NCI-H82 treated with DMSO at 0.1 percent for 48 hours (cell line): Measurements from ENCODE around the gene IL10RB.
"Not testable (repeated sequence)": the region's sequence is repeated elsewhere in the genome, so short reads cannot be mapped to it uniquely, and the experiment has no call there.

Experiments
- DNase-seq: peaks from one replicate; lab custom pipeline; 2025; ENCODE audit not compliant: unreplicated experiment; lab: John Stamatoyannopoulos, UW

Gene IL10RB

DNA sequence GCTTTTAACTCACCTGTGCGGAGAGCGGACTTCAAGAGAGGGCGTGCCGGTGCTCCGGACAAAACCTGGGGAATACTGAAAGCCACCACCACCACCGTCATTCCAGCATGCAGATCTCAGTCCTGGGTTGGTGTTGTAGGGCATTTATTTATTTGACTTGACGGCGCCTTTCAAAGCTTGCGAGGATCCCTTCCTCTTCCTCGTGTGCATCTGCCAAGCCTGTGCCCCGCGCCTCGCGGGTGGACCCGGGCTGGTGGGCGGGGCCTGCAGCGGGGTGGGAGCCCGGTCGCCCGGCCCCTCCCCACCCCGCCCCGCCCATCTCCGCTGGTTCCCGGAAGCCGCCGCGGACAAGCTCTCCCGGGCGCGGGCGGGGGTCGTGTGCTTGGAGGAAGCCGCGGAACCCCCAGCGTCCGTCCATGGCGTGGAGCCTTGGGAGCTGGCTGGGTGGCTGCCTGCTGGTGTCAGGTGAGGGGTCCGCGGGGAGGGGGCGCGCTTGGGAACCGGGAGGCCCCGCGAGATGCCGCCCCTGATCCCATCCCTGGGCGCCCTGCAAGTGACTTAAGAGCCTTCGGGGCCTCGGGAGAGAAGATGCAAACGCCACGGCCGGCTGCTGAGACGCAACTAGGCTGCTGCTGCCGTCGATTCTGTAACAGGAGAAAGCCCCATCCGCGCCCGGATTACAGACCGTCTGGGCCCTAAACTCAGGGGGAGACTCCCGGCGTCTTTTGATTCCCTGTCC, at the start of gene IL10RB:
IL10RB (plus strand) TSS at position 318 of the 739 bp plus-strand sequence; CDS start at position 417, 99 bp downstream.
- peak; percentile 42 for DNase-seq

DNA sequence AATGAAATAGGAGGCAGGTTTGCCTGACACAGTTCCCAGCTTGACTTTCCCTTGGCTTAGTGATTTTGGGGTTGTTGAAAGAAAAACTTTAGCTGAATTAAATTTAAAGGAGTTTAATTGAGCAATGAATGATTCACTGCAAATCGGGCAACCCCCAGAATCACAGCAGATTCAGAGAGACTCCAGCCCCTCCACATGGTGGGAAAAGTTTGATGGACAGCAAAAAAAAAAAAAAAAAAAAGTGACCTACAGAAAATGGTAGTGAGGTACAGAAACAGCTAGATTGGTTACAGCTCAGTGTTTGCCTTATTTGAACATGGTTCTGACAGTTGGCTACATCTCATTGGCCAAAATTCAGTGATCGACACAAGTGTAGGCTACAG, 49.0 kb upstream of the IL10RB start:
- no peak for DNase-seq

GRCh38 chr21:33219300-33219699, 46.9 kb upstream of the IL10RB start:
- DNase-seq = no peak

- no peak for DNase-seq
Observed at GRCh38 chr21:33219954-33220353, 46.2 kb upstream of the IL10RB start.

DNA sequence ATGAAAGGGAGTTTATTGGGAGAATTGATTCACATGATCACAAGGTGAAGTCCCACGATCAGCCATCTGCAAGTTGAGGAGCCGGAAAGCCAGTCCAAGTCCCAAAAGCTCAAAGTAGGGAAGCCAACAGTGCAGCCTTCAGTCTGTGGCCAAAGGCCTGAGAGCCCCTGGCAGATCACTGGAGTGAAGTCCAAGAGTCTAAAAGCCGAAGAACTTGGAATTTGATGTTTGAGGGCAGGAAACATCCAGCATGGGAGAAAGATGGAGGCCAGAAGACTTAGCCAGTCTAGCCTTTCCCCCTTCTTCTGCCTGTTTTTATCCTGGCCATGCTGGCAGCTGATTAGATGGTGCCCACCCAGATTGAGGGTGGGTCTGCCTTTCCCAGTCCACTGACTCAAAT, 40.8 kb upstream of the IL10RB start:
- DNase-seq = not testable (repeated sequence)

GRCh38 chr21:33228455-33228854, 37.7 kb upstream of the IL10RB start:
- no peak for DNase-seq

DNA sequence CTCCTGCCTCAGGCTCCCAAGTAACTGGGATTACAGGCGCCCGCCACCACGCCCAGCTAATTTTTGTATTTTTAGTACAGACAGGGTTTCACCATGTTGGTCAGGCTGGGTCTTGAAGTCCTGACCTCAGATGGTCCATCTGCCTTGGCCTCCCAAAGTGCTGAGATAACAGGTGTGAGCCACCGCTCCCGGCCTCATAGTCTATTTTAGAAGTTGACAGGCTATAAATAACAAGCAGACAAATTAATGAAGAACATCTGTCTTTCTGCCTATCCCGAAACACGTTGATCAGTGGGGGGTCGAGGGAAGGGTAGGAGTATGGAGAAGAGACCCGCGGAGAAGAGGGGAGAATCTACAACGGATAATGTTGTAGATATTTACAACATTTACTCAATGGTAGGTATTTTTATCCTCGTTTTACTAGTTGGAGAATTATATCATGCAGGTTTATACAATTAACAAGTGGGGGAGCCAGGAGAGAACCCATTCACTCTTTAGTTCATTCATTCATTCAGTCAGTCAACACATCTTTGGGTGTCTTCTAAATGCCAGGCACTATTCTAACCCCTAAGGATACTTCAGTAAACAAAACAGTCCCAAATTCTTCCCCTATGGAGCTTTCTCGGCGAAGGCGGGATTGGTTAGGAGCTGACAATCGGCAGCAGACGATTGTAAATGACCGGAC, 36.9 kb upstream of the IL10RB start:
- peak; percentile 27 for DNase-seq

GRCh38 chr21:33229784-33230544, 36.2 kb upstream of the IL10RB start, which contains the start of gene IFNAR2:
TSS of gene IFNAR2 (plus strand) at chr21:33229938. CDS start at chr21:33241923, 11,985 bp downstream.
- no peak for DNase-seq

DNA sequence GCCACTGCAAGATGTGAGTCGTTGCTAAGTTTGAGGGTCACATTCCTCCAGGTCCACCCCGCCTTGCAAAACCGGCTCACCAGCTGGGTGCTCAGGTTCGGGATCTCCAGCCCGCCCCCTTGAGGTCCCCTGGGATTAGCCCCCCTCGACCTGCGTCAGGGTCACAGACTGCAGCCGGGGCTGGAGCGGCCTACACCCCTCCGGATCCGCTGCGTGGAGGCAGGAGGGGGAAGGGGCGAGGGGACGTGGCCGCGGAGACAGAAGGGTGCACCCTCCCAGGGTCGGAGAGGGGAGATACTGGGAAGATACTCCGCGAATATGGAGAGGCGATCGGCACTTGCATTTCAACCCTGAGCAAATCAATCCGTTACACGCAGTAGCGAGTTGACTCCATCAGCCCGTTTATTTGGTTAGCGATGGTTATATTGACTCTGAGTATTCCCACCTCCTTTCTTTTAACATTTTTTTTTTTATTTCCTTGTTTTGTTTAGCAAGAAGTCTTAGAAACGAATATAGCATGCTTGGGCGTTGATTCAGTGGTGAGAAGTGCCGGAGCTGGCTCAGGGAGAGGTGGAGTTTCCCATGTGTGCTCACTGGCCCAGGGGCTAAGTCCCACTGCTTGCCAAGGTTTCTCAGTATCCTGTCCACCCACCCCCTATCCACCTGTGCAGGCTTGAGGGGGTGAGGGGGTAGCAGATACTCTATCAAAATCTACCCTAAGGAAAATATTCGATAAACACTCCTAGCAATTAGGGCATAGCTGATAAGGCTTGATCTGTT, 35.4 kb upstream of the IL10RB start:
- no peak for DNase-seq

DNA sequence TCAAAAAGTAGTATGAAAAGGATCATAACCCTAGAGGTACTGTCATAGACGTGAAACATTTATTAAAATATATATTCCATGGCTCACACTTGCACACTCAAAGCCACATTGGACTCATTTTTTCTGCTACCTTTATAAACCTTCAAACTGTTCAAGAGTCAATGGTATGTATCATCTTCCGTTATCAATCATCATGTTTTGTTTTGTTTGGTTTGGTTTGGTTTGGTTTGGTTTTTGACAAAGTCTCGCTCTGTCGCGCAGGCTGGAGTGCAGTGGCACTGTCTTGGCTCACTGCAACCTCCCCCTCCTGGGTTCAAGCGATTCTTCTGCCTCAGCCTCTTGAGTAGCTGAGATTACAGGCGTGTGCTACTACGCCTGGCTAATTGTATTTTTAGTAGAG, 34.6 kb upstream of the IL10RB start:
- DNase-seq = no peak

- DNase-seq = no peak
Observed at GRCh38 chr21:33232291-33233034, 33.7 kb upstream of the IL10RB start.

DNA sequence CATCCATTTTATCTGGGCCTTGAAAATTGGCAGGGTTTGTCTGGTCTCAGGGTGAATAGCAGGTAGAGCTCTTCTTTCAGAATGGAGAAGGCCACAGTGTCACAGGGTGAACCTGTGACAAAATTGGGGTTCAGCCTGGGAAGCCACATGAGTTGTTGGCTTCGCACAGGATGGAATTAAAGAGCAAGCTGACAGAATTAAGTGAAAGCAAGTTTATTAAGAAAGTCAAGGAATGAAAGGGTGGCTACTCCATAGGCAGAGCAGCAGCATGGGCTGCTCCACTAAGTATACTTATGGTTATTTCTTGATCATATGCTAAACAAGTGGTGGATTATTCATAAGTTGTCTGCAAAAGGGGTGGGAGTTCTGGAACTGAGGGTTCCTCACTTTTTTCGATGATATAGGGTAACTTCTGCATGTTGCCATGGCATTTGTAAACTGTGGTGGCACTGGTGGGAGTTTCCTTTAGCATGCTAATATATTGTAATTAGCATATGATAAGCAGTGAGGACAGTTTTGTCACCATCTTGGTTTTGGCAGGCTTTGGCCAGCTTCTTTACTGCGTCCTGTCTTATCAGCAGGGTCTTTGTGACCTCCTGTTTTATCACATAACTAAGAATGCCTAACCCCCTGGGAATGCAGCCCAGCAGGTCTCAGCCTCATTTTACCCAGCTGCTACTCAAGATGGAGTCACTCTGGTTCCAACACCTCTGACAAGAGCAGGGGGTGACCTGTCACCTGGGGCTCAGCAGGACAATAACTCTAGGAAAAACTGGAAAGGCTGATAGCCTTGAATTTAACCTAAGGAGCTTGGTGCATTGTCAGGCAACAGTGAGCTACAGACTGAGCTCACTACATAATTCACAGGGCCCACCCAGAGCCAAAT, 31.3 kb upstream of the IL10RB start:
- DNase-seq = no peak

- no peak for DNase-seq
Observed at GRCh38 chr21:33236013-33236686, 30.0 kb upstream of the IL10RB start.

- DNase-seq = no peak
Observed at GRCh38 chr21:33236766-33237165, 29.4 kb upstream of the IL10RB start.

GRCh38 chr21:33237486-33237885, 28.7 kb upstream of the IL10RB start:
- DNase-seq = no peak

DNA sequence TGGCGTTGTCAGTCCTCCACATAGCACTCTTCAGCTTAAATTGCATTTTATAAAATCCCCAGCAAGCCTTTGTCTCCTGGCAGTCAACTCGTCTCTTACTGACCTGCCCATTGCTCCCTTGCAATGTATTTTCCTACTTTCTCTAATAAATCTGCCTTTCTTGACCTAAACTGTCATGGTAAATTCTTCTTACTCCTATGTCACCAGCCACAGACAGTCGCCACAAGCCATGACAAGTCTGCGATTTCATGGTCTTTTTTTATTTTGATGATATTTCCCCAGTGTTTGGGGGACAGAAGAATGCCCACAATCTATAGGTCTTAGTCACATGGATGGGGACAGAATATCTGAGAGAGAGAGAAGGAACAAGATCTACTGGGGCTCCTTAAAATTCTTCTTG, 28.0 kb upstream of the IL10RB start:
- DNase-seq = no peak

GRCh38 chr21:33238565-33239255, 27.5 kb upstream of the IL10RB start:
- no peak for DNase-seq

GRCh38 chr21:33239559-33240127, 26.5 kb upstream of the IL10RB start:
- DNase-seq = not testable (repeated sequence)
